Endodermal cell (in vitro differentiated cells): Measurements from ENCODE around the gene NKX2-4. TPM values are rescaled to one million over a fixed set of nuclear protein-coding genes. Genes with fewer than 3 reads are reported as not detected.
"Not testable (repeated sequence)": the region's sequence is repeated elsewhere in the genome, so short reads cannot be mapped to it uniquely, and the experiment has no call there.

ENCODE experiments used
- DNase-seq: peaks from one replicate; pipeline ENCODE4 v3.0.0-alpha.2; 2017
- H3K27ac ChIP-seq: 2 replicates; pipeline ENCODE4 v1.5.1; 2013; ENCODE audit warnings: mild to moderate bottlenecking, low read depth, low read length, moderate library complexity
- H3K27me3 ChIP-seq: 2 replicates; pipeline ENCODE4 v1.6.1; 2013; ENCODE audit warnings: mild to moderate bottlenecking, low read length, moderate library complexity; ENCODE audit not compliant: insufficient read depth, control insufficient read depth, poor library complexity, severe bottlenecking
- H3K36me3 ChIP-seq: 2 replicates; pipeline ENCODE4 v1.7.0; 2013; ENCODE audit warnings: mild to moderate bottlenecking, low read length, moderate library complexity; ENCODE audit not compliant: control insufficient read depth, insufficient read depth
- H3K4me1 ChIP-seq: one replicate; pipeline ENCODE4 v1.7.0; 2013; ENCODE audit warnings: low read length; ENCODE audit not compliant: control insufficient read depth, insufficient read depth
- H3K4me3 ChIP-seq: 2 replicates; pipeline ENCODE4 v1.5.1; 2013; ENCODE audit warnings: mild to moderate bottlenecking, low read length, moderate library complexity
- H3K9ac ChIP-seq: 2 replicates; pipeline ENCODE4 v1.6.1; 2013; ENCODE audit warnings: mild to moderate bottlenecking, low read length, moderate library complexity; ENCODE audit not compliant: poor library complexity, severe bottlenecking; ENCODE audit errors: extremely low read depth
- H3K9me3 ChIP-seq: 2 replicates; pipeline ENCODE4 v1.6.1; 2013; ENCODE audit warnings: mild to moderate bottlenecking, low read length, moderate library complexity; ENCODE audit not compliant: control insufficient read depth
- H3K27ac Mint-ChIP-seq: 2 replicates; pipeline ENCODE4 v1.8.0; 2020; ENCODE audit warnings: mixed read lengths
- H3K27me3 Mint-ChIP-seq: 2 replicates; pipeline ENCODE4 v1.8.0; 2021; ENCODE audit warnings: mild to moderate bottlenecking, mixed read lengths; ENCODE audit not compliant: insufficient read depth
- H3K36me3 Mint-ChIP-seq: 2 replicates; pipeline ENCODE4 v1.8.0; 2020; ENCODE audit warnings: low read depth, mixed read lengths
- H3K4me1 Mint-ChIP-seq: 2 replicates; pipeline ENCODE4 v1.8.0; 2020; ENCODE audit warnings: mixed read lengths
- H3K4me3 Mint-ChIP-seq: 2 replicates; pipeline ENCODE4 v1.8.0; 2020; ENCODE audit warnings: mild to moderate bottlenecking, moderate library complexity, mixed read lengths
- H3K9me3 Mint-ChIP-seq: 2 replicates; pipeline ENCODE4 v1.8.0; 2020; ENCODE audit warnings: mild to moderate bottlenecking, mixed read lengths
- WGBS, 2 experiments: methylation state at CpG; one replicate each; pipeline versions ENCODE4 v1.1.5 to v1.1.7; 2013; ENCODE audit warnings: missing lambda C conversion rate in 2 of 2, mixed read lengths in 1 of 2; ENCODE audit not compliant: insufficient coverage in 1 of 2, insufficient read length in 1 of 2; 5-methylcytosine and 5-hydroxymethylcytosine counted together
- total RNA-seq, 2 donors: library from RNA; stranded (reverse); fragmentation: NEBNext Ultra II Directional in 1 of 2; extraction: Animal tissue kit (Norgen Biotek cat#: 25700) in 1 of 2; gene quantifications; 2 replicates in 1 of 2; 3 replicates in 1 of 2; pipeline ENCODE4 v1.2.1, GENCODE V29; 2021
- TF ChIP-seq, protein P1 (sequence below): fragments of 200-600 bp; sonication (generic); conservative IDR thresholded peaks from 2 replicates; pipeline ENCODE4 v1.5.0; 2021; ENCODE audit warnings: antibody characterized with exemption, mild to moderate bottlenecking

The NKX2-4 gene
- total RNA-seq, 2 donors from 2014 or later: not detected

DNA sequence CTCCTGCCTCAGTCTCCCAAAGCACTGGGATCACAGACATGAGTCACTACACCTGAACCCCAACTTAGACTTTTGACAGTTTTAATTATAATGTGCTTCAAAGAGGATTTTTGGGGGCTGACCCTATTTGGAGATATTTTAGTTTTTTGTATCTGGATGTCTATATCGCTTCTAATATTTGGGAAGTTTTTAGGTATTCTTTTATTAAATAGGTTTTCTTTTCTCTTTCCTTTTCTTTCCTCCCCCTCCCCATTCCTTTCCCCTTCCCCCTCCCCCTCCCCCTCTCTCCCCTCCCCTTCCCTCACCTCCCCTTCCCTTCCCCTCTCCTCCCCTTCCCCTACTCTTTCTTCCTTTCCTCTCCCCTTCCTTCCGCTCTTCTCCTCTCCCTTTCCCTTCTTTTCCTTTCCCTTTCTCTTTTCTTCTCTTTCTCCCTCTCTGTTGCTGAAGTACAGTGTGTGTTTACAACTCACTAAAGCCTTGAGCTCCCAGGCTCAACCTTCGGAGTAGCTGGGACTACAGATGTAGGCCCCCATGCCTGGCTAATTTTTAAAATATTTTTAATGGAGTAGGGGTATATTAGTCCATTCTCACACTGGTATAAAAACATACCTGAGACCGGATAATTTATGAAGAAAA lies 24.4 kb upstream of the NKX2-4 start:
- Mint-ChIP-seq H3K4me1 (no peaks in the 10 kb centered on the region), H3K9me3 (peaks cover 36% of the 10 kb centered on the region), H3K27ac (no peak overlapping the region), H3K36me3 (no peaks in the 10 kb centered on the region), H3K27me3 (peaks cover 42% of the 10 kb centered on the region), H3K4me3 (no peak overlapping the region)
- Histone ChIP-seq H3K9me3 (peaks cover 14% of the 10 kb centered on the region), H3K4me1 (no peaks in the 10 kb centered on the region), H3K27me3 (peaks cover 12% of the 10 kb centered on the region), H3K4me3 (no peak overlapping the region), H3K27ac (no peak overlapping the region), H3K36me3 (no peaks in the 10 kb centered on the region), H3K9ac (no peak overlapping the region)
- no peak for DNase-seq
- TF ChIP-seq, protein P1, sequence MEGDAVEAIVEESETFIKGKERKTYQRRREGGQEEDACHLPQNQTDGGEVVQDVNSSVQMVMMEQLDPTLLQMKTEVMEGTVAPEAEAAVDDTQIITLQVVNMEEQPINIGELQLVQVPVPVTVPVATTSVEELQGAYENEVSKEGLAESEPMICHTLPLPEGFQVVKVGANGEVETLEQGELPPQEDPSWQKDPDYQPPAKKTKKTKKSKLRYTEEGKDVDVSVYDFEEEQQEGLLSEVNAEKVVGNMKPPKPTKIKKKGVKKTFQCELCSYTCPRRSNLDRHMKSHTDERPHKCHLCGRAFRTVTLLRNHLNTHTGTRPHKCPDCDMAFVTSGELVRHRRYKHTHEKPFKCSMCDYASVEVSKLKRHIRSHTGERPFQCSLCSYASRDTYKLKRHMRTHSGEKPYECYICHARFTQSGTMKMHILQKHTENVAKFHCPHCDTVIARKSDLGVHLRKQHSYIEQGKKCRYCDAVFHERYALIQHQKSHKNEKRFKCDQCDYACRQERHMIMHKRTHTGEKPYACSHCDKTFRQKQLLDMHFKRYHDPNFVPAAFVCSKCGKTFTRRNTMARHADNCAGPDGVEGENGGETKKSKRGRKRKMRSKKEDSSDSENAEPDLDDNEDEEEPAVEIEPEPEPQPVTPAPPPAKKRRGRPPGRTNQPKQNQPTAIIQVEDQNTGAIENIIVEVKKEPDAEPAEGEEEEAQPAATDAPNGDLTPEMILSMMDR: no peak
- WGBS, 2 experiments: 83 to 89% methylated on average over 1 to 3 of the region's 4 CpGs

DNA sequence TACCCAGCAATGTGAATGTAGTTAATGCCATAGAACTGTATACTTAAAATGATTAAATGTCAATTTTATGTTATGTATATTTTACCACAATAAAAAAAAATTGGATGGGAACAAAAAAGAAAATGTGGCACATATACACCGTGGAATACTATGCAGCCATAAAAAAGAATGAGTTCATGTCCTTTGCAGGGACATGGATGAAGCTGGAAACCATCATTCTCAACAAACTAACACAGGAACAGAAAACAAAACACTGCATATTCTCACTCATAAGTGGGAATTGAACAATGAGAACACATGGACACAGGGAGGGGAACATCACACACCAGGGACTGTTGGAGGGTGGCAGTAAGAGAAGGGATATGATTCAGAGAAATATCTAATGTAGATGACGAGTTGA lies 21.8 kb upstream of the NKX2-4 start:
- not testable (repeated sequence) for H3K27me3 ChIP-seq, H3K4me3 ChIP-seq, H3K36me3 Mint-ChIP-seq, H3K4me1 Mint-ChIP-seq, H3K4me3 Mint-ChIP-seq, H3K9ac ChIP-seq, H3K9me3 ChIP-seq, DNase-seq, H3K27ac Mint-ChIP-seq, H3K36me3 ChIP-seq, H3K27ac ChIP-seq, H3K4me1 ChIP-seq
- Mint-ChIP-seq H3K27me3 (peaks cover 43% of the 10 kb centered on the region), H3K9me3 (peaks cover 25% of the 10 kb centered on the region)
- WGBS, 2 experiments: 100% methylated on average over 1 of the region's 2 CpGs; no CpG with 5 or more reads in 1 of the 2 experiments

DNA sequence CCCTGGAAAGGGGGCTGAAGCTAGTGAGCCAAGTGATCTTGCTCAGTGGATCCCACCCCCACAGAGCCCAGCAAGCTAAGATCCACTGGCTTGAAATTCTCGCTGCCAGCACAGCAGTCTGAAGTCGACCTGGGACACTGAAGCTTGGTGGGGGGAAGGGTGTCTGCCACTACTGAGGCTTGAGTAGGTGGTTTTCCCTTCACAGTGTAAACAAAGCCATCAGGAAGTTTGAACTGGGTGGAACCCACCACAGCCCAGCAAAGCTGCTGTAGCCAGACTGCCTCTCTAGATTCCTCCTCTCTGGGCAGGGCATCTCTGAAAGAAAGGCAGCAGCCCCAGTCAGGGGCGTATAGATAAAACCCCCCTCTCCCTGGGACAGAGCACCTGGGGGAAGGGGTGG lies 16.7 kb upstream of the NKX2-4 start:
- Mint-ChIP-seq H3K27me3 (peaks cover 45% of the 10 kb centered on the region), H3K9me3 (peaks cover 14% of the 10 kb centered on the region)
- not testable (repeated sequence) for H3K27ac Mint-ChIP-seq, H3K4me1 ChIP-seq, H3K4me1 Mint-ChIP-seq, H3K27me3 ChIP-seq, H3K36me3 Mint-ChIP-seq, H3K9ac ChIP-seq, H3K36me3 ChIP-seq, H3K4me3 ChIP-seq, DNase-seq, H3K27ac ChIP-seq, H3K4me3 Mint-ChIP-seq
- peaks cover 11% of the 10 kb centered on the region for H3K9me3 ChIP-seq
- WGBS, 2 experiments: 41% methylated on average over 3 of the region's 3 CpGs; no CpG with 5 or more reads in 1 of the 2 experiments

DNA sequence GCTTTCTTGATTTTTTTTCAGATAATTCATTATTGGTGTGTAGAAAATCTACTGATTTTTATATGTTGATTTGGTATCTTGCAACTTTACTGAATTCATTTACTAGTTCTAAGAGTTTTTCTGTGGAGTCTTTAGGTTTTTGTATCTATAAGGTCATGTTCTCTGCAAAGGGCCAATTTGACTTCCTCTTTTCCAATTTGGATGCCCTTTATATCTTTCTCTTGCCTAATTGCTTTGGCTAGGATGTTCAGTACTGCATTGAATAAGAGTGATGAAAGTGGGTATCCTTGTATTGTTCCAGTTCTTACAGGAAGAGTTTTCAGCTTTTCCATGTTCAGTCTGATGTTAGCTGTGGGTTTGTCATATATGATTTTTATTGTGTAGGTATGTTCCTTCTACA lies 14.4 kb upstream of the NKX2-4 start:
- Mint-ChIP-seq H3K4me1 (peaks cover 4% of the 10 kb centered on the region), H3K9me3 (peaks cover 14% of the 10 kb centered on the region), H3K27me3 (peaks cover 41% of the 10 kb centered on the region), H3K4me3 (no peak overlapping the region), H3K36me3 (no peaks in the 10 kb centered on the region), H3K27ac (no peak overlapping the region)
- Histone ChIP-seq H3K4me1 (no peaks in the 10 kb centered on the region), H3K9ac (no peak overlapping the region), H3K27ac (no peak overlapping the region), H3K4me3 (no peak overlapping the region), H3K36me3 (no peaks in the 10 kb centered on the region), H3K9me3 (peaks cover 11% of the 10 kb centered on the region), H3K27me3 (peaks cover 6% of the 10 kb centered on the region)
- no peak for DNase-seq
- TF ChIP-seq, protein P1: no peak
